Upper lobe of right lung (tissue), 1 donor: Measurements from ENCODE around the gene COL13A1. TPM values are rescaled to one million over a fixed set of nuclear protein-coding genes. Genes with fewer than 3 reads are reported as not detected.

Experiments used
- ATAC-seq: fragments of 200-7000 bp; cut with Tn5 transposase; one replicate; pipeline ENCODE4 v1.9.1; 2020; ENCODE audit warnings: mild to moderate bottlenecking, moderate library complexity
- DNase-seq: peaks from one replicate; pipeline ENCODE4 v3.0.0-alpha.2; 2020
- H3K27ac ChIP-seq: fragments of 200-600 bp; one replicate; pipeline ENCODE4 v1.8.0; 2022
- H3K27me3 ChIP-seq: fragments of 200-600 bp; one replicate; pipeline ENCODE4 v1.8.0; 2022; ENCODE audit warnings: mild to moderate bottlenecking
- H3K36me3 ChIP-seq: fragments of 200-600 bp; one replicate; pipeline ENCODE4 v1.8.0; 2022
- H3K4me1 ChIP-seq: fragments of 200-600 bp; one replicate; pipeline ENCODE4 v1.8.0; 2022
- H3K4me3 ChIP-seq: fragments of 200-600 bp; one replicate; pipeline ENCODE4 v1.8.0; 2022; ENCODE audit warnings: mild to moderate bottlenecking
- H3K9me3 ChIP-seq: fragments of 200-600 bp; one replicate; pipeline ENCODE4 v1.8.0; 2022
- CTCF ChIP-seq: fragments of 200-600 bp; IDR thresholded peaks from one replicate; pipeline ENCODE4 v1.8.0; 2022; ENCODE audit warnings: antibody characterized with exemption
- intact Hi-C: fragments of 100-400 bp; cut with DNase I; formaldehyde crosslinking; loops from one replicate; pipeline ENCODE4 v1.11.0; 2022
- long read RNA-seq: library from polyadenylated mRNA; unstranded; transcript quantifications from one replicate; pipeline ENCODE4 v2.0.0, GENCODE V29; 2021
- total RNA-seq: library from RNA; stranded (reverse); fragmentation: NEBNext Ultra II Directional; extraction: Animal tissue kit (Norgen Biotek cat#: 25700); gene quantifications from one replicate; pipeline ENCODE4 v1.2.1, GENCODE V29; 2021
- donor health status: DM: no; HTN: yes; CAD: no; lungs with severe emphysema.

The COL13A1 gene
- 13.5 TPM for total RNA-seq
- long read RNA-seq, partial matches to known transcripts, result 3 of 35 reads
- long read RNA-seq, other reads (novel, unspliced or antisense), result 31 of 35 reads

- Histone ChIP-seq H3K27ac (peak within 1 kb of the TSS; percentile 63), H3K9me3 (no peaks in the 10 kb centered on the region), H3K27me3 (peaks cover 27% of the 10 kb centered on the region), H3K4me1 (peaks cover 14% of the 10 kb centered on the region), H3K4me3 (peak within 1 kb of the TSS; percentile 55), H3K36me3 (no peaks in the 10 kb centered on the region)
- peak; percentile 73 for DNase-seq
- ATAC-seq, result peak; percentile 18
- intact Hi-C loops, result no loop called here
- TF ChIP-seq CTCF, result no peak
Measured at GRCh38 chr10:69801434-69802315, at the start of gene COL13A1. Gene COL13A1 (plus strand): TSS chr10:69801906. CDS start chr10:69802424, 518 bp downstream.

- ATAC-seq, result no peak
- Histone ChIP-seq H3K9me3 (no peaks in the 10 kb centered on the region), H3K27me3 (no peaks in the 10 kb centered on the region), H3K27ac (no peak overlapping the region), H3K4me3 (no peak overlapping the region), H3K36me3 (no peaks in the 10 kb centered on the region), H3K4me1 (no peaks in the 10 kb centered on the region)
- intact Hi-C loops, result no loop called here
- no peak for TF ChIP-seq CTCF
- no peak for DNase-seq
Measured at GRCh38 chr10:69752479-69752878, 49.2 kb upstream of the COL13A1 start.

- Histone ChIP-seq H3K36me3 (no peaks in the 10 kb centered on the region), H3K27me3 (no peaks in the 10 kb centered on the region), H3K27ac (no peak overlapping the region), H3K4me3 (no peak overlapping the region), H3K9me3 (no peaks in the 10 kb centered on the region), H3K4me1 (peaks cover 8% of the 10 kb centered on the region)
- intact Hi-C loops, result no loop called here
- peak; percentile 10 for DNase-seq
- TF ChIP-seq CTCF, result no peak
- ATAC-seq, result no peak
Measured at GRCh38 chr10:69756279-69756678, 45.4 kb upstream of the COL13A1 start.

GRCh38 chr10:69757206-69757552 lies 44.5 kb upstream of the COL13A1 start:
- Histone ChIP-seq H3K27ac (no peak overlapping the region), H3K27me3 (no peaks in the 10 kb centered on the region), H3K9me3 (no peaks in the 10 kb centered on the region), H3K4me3 (no peak overlapping the region), H3K4me1 (peaks cover 8% of the 10 kb centered on the region), H3K36me3 (no peaks in the 10 kb centered on the region)
- ATAC-seq (peak; percentile 32), DNase-seq (peak; percentile 53)
- intact Hi-C loops, result no loop called here
- TF ChIP-seq CTCF, result no peak

- Histone ChIP-seq H3K36me3 (no peaks in the 10 kb centered on the region), H3K27me3 (no peaks in the 10 kb centered on the region), H3K9me3 (no peaks in the 10 kb centered on the region), H3K4me3 (no peak overlapping the region), H3K27ac (peak overlapping the region; percentile 3), H3K4me1 (peaks cover 8% of the 10 kb centered on the region)
- TF ChIP-seq CTCF, result no peak
- ATAC-seq, result no peak
- no peak for DNase-seq
- intact Hi-C loops, result no loop called here
Measured at GRCh38 chr10:69757553-69758309, 44.0 kb upstream of the COL13A1 start.
